Endometrial microvascular endothelial cells (primary cell): ENCODE results near the gene RABIF. TPM values are rescaled to one million over a fixed set of nuclear protein-coding genes. Genes with fewer than 3 reads are reported as not detected.
"Not testable (repeated sequence)": the region's sequence is repeated elsewhere in the genome, so short reads cannot be mapped to it uniquely, and the experiment has no call there.

ENCODE experiments used
- in situ Hi-C: cut with HindIII; loops from 2 replicates; pipeline ENCODE4 v1.10.0; 2017; ENCODE audit warnings: low sequenced_read_pairs, low pct_unique_long_range_greater_than_20kb; ENCODE audit errors: inconsistent ontology term
- total RNA-seq: library from RNA; depleted of rRNA; stranded (reverse); fragments of >200 nt; gene quantifications from one replicate; pipeline ENCODE4 v1.2.3, GENCODE V29; 2015; ENCODE audit errors: inconsistent ontology term

RABIF gene
- total RNA-seq, 1 donor from 2014 or later, result 13.9 TPM

DNA sequence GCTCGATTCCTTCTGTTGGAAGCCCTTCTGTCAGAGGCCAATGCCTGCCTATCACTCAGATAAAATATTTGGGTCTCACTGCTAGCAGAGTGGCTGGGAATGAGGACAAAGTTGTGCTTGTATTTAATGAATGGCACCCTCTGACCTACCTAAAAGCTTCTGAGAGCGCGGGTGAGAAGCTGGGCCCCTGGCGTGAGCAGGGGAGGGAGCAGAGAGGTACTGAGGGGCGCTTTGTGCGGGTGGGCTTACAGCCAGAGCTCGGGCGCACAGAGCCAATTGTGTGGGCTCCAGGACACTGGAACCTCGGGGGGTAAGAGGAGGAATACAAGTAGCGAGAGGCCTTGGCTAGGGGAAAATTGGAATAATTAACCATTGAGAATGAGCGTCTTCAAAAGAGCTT lies 45.9 kb downstream of the RABIF start:
- in situ Hi-C loops, result no loop called here

DNA sequence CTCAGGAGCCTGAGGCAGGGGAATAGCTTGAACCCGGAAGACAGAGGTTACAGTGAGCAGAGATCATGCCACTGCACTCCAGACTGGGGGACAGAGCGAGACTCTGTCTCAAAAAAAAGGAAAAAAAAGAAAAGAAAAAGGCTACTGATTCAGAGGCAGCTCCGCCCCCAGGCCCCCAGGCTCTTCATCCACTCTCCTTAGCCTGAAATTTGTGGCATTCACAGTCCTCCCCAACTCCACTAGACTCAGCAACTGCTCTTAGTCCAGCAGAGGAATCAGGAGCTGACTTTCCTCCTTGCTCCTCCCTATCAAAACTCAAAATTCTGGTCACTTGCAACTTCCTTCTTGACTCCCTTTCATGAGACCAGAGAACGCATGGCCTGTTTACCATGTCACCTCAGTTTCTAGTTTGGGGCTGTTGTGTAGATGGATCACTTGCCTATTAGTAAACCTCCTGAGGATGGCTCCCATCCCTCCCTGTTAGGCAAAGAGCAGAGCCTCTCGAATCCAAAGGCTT lies 51.1 kb downstream of the RABIF start:
- in situ Hi-C loops, result no loop called here

DNA sequence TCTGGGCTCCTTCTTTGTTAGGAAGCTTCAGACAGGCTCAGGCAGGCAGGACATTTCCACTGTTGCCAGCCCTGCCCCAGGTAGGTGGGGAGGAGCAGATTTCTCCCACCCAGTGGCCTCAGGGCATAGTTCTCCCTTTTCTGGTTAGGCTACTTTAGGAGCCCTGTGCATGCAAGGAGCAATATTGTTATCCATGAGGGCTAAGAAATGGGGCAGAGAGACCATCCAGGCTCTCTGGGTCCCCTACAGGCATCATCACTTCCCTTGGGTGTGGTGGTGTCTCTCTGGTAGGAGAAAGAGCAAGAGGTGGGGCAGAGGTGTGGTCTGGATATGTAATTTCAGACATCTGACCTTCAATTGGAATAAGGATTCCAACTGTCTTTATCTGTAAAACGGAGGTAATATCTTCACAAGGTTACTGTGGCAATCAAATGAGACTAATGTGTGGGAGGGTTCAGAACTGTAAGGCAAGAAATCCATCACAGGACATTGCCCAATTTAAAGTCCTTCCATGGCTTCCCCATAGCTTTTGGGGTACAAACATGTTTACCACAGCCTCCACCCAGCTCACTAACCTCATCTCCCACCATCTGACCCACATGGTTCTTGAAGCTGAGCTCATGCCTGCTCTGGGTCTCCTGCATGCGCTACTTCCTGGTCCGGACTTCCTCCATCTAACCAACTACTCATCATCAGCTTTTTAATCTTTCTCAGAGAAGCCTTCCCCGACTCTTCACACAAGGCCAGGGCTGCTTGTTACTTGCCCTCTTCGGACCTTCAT lies 52.1 kb downstream of the RABIF start:
- in situ Hi-C loops, result no loop called here

DNA sequence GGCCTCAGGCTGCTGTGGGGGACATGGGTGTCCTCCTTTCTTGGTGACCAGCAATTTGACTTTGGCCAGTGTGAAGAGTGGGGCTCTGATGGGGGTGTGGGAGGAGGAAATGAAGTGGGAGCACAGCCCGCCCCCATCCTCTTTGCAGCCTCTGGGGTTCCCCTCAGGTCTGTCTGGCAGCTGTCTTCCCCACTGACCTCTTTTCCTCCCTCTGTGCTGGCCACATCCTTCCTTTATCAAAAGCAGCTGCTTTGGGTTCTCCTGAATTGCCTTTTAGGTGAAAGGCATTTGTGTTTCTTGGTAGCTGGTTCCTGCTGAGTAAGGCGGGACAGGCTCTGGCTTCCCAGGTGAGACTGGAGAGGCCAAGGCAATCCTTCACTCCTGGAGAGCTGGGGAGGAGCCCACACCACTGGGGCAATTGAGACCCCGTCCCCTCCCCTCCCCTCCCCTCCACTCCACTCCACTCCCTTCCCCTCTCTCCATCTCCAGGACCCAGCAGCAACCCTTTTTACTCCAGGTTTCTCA lies 53.3 kb downstream of the RABIF start:
- in situ Hi-C loops, result no loop called here

DNA sequence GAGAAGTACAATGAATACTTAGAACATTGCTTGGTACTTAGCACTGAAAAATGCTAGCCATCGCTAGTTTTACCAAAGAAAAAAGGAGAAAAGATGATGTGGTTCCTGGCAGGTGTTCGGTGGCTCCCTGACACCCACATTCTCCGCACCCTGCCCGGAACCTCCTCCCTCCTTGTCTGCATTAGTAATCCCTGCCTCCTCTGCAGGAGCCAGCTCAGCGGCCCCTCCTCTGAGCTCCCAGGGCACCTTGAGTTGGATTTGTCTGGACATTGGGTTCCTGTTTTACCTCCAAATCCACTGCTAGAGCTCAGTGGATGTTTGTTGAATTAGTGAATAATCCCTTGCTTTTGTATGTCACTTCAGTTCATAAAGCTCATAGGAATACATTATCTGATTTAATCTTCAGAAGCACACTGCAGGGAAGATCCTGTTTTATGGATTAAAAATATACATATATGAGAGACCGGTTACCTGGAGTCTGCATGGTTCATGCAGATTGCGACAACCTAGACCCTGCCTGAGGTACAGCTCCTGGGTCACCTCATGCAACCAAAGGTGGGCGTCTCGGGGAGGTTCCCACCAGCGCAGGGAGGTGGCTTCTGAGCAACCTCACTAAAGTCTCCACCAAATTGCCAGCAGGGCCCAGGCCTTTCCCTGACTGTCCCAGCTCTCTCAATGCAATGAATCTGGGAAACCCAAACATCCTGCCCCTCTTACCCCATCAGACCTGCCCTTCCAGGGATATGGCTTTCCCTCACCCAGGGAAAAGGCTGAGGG lies 54.0 kb downstream of the RABIF start:
- in situ Hi-C loops, result no loop called here

DNA sequence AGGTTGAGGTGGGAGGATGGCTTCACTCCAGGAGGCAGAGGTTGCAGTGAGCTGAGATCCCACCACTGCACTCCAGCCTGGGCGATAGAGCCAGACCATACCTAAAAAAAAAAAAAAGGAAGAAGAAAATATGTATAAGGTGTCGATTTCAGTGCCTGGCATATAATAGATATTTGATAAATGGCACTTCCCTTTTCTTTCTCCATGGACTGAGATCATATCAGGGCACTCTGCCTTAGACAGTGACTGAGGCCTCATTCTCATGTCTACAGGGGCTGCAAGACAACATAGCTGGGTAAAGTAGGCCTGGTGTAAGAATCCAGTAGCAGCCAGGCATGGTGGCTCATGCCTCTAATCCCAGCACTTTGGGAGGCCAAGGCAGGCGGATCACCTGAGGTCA lies 57.0 kb downstream of the RABIF start:
- in situ Hi-C loops, result no loop called here

DNA sequence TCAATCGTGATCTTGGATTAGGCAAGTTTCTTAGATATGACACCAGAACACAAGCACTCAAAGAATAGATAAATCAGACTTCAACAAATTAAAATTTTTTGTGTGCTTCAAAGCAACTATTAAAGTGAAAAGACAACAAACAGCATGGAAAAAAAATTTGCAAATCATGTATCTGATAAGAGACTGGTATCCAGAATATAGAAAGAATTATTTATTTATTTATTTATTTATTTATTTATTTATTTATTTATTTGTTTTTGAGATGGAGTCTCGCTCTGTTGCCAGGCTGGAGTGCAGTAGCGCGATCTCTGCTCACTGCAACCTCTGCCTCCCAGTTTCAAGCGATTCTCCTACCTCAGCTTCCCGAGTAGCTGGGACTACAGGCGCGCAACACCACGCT lies 59.7 kb downstream of the RABIF start:
- in situ Hi-C loops, result not testable (repeated sequence)

Other genes starting within 250 kb of the RABIF start
- gene SYT2, start 178.7 kb downstream of the RABIF start, total RNA-seq, result not detected
- 35.1 TPM for gene KDM5B, start 80.7 kb downstream of the RABIF start, total RNA-seq
- not detected for gene PCAT6, start 78.2 kb downstream of the RABIF start, total RNA-seq
- gene KLHL12, start 38.1 kb upstream of the RABIF start, total RNA-seq, result 22.1 TPM
- 96.9 TPM for gene ADIPOR1, start 69.2 kb upstream of the RABIF start, total RNA-seq
- 45.9 TPM for gene CYB5R1, start 78.1 kb upstream of the RABIF start, total RNA-seq
- gene TMEM183A, start 118.2 kb upstream of the RABIF start, total RNA-seq, result 81.2 TPM
- 0.09 TPM for gene PPFIA4, start 137.3 kb upstream of the RABIF start, total RNA-seq
- not detected for gene MYOG, start 196.9 kb upstream of the RABIF start, total RNA-seq
- gene ADORA1, start 238.6 kb upstream of the RABIF start, total RNA-seq, result not detected